ENCODE measurements around the gene MYO1F.

DNA sequence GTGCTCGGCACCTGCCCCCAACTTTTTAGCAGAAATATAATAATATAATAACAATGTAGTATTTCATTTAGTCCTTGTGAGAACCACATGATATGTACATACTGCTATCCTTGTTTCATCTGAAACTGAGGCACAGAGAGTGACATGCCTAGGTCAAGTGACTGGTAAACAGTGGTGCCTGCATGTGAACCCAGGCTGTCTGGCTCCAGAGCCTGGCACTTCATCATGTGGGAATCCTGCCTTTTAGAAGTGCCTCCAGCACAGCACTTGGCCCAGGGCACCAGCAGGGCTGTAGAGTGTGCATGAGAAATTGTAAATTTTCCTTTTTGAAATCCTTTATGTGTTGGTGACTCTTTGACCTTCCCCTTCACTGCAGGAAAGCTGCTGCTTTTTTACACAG, 102.2 kb downstream of the MYO1F start:
- TF ChIP-seq, protein P1, sequence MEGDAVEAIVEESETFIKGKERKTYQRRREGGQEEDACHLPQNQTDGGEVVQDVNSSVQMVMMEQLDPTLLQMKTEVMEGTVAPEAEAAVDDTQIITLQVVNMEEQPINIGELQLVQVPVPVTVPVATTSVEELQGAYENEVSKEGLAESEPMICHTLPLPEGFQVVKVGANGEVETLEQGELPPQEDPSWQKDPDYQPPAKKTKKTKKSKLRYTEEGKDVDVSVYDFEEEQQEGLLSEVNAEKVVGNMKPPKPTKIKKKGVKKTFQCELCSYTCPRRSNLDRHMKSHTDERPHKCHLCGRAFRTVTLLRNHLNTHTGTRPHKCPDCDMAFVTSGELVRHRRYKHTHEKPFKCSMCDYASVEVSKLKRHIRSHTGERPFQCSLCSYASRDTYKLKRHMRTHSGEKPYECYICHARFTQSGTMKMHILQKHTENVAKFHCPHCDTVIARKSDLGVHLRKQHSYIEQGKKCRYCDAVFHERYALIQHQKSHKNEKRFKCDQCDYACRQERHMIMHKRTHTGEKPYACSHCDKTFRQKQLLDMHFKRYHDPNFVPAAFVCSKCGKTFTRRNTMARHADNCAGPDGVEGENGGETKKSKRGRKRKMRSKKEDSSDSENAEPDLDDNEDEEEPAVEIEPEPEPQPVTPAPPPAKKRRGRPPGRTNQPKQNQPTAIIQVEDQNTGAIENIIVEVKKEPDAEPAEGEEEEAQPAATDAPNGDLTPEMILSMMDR (IDR thresholded peaks at IDR 0.05; ENCODE audit: low read length): no peak
- no peak for TF ChIP-seq EZH2 (IDR thresholded peaks at IDR 0.05; ENCODE audit: borderline replicate concordance, low read length)

All from OCI-LY1 (cell line).